GM23338 (cell line): ENCODE measurements around the gene PSKH1. TPM values are rescaled to one million over a fixed set of nuclear protein-coding genes. Genes with fewer than 3 reads are reported as not detected.

Source experiments
- ATAC-seq: fragments of 200-7000 bp; cut with Tn5 transposase; 3 replicates; pipeline ENCODE4 v1.9.1; 2020
- DNase-seq: peaks from one replicate; pipeline ENCODE4 v3.0.0-alpha.2; 2015; ENCODE audit warnings: low spot score
- H2AFZ ChIP-seq: fragments of 200-600 bp; sonication (generic); 2 replicates; pipeline ENCODE4 v1.8.0; 2016; ENCODE audit warnings: antibody characterized with exemption, mild to moderate bottlenecking, moderate library complexity
- H3F3A ChIP-seq: fragments of 200-600 bp; sonication (generic); replicated peaks from 2 replicates; pipeline ENCODE4 v1.8.0; 2017; ENCODE audit warnings: antibody characterized with exemption, mixed run types, low read depth
- H3K27ac ChIP-seq: fragments of 200-600 bp; sonication (generic); 2 replicates; pipeline ENCODE4 v1.6.1; 2016; ENCODE audit warnings: low read depth
- H3K27me3 ChIP-seq: fragments of 200-600 bp; sonication (generic); 2 replicates; pipeline ENCODE4 v1.8.0; 2016; ENCODE audit warnings: mild to moderate bottlenecking, mixed run types, moderate library complexity; ENCODE audit not compliant: insufficient read depth
- H3K36me3 ChIP-seq: fragments of 200-600 bp; sonication (generic); 2 replicates; pipeline ENCODE4 v1.8.0; 2016; ENCODE audit warnings: mild to moderate bottlenecking; ENCODE audit not compliant: insufficient read depth
- H3K4me1 ChIP-seq: fragments of 200-600 bp; sonication (generic); 2 replicates; pipeline ENCODE4 v1.8.0; 2016; ENCODE audit warnings: mild to moderate bottlenecking, moderate library complexity; ENCODE audit not compliant: insufficient read depth
- H3K4me2 ChIP-seq: fragments of 200-600 bp; sonication (generic); 2 replicates; pipeline ENCODE4 v1.7.1; 2017; ENCODE audit warnings: mixed run types
- H3K4me3 ChIP-seq: fragments of 200-600 bp; sonication (generic); 2 replicates; pipeline ENCODE4 v1.6.1; 2016; ENCODE audit warnings: mixed run types
- H3K79me2 ChIP-seq: fragments of 200-600 bp; sonication (generic); replicated peaks from 2 replicates; pipeline ENCODE4 v1.8.0; 2017; ENCODE audit warnings: mild to moderate bottlenecking; ENCODE audit not compliant: insufficient read depth
- H3K9me2 ChIP-seq: fragments of 200-600 bp; sonication (generic); 2 replicates; pipeline ENCODE4 v1.8.0; 2017; ENCODE audit not compliant: insufficient read depth
- H4K20me1 ChIP-seq: fragments of 200-600 bp; sonication (generic); replicated peaks from 2 replicates; pipeline ENCODE4 v1.8.0; 2017; ENCODE audit warnings: mild to moderate bottlenecking; ENCODE audit not compliant: insufficient read depth
- H3K27ac Mint-ChIP-seq: 2 replicates; pipeline ENCODE4 v1.8.0; 2020; ENCODE audit warnings: inconsistent platforms, mild to moderate bottlenecking, moderate library complexity, mixed read lengths
- H3K27me3 Mint-ChIP-seq: 3 replicates; pipeline ENCODE4 v1.8.0; 2022; ENCODE audit warnings: low read depth, mild to moderate bottlenecking, moderate library complexity, mixed read lengths, inconsistent platforms; ENCODE audit not compliant: insufficient read depth, poor library complexity
- H3K36me3 Mint-ChIP-seq: 3 replicates; pipeline ENCODE4 v1.8.0; 2021; ENCODE audit warnings: low read depth, mild to moderate bottlenecking, inconsistent platforms, moderate library complexity, mixed read lengths
- H3K4me1 Mint-ChIP-seq: 3 replicates; pipeline ENCODE4 v1.8.0; 2020; ENCODE audit warnings: mild to moderate bottlenecking, inconsistent platforms, mixed read lengths
- H3K4me3 Mint-ChIP-seq: 3 replicates; pipeline ENCODE4 v1.8.0; 2021; ENCODE audit warnings: moderate library complexity, mild to moderate bottlenecking, inconsistent platforms, mixed read lengths
- H3K9me3 Mint-ChIP-seq: 3 replicates; pipeline ENCODE4 v1.8.0; 2020; ENCODE audit warnings: moderate library complexity, mild to moderate bottlenecking, inconsistent platforms, mixed read lengths
- CTCF ChIP-seq, 2 experiments: fragments of 200-600 bp in 1 of 2; sonication (generic) in 1 of 2; conservative IDR thresholded peaks; 2 replicates each; pipeline versions ENCODE4 v1.5.1 to v1.6.1; 2016 to 2017; ENCODE audit warnings: antibody characterized with exemption in 2 of 2, low read depth in 2 of 2, mild to moderate bottlenecking in 2 of 2, moderate library complexity in 1 of 2
- EZH2phosphoT487 ChIP-seq: fragments of 200-600 bp; sonication (generic); IDR thresholded peaks from one replicate; pipeline ENCODE4 v1.8.1; 2018; ENCODE audit warnings: antibody characterized with exemption; ENCODE audit not compliant: unreplicated experiment
- NANOG ChIP-seq: IDR thresholded peaks from 2 replicates; pipeline ENCODE4 v1.6.1; 2016; ENCODE audit warnings: antibody characterized with exemption, borderline replicate concordance
- POLR2AphosphoS5 ChIP-seq: IDR thresholded peaks from 2 replicates; pipeline ENCODE4 v1.6.1; 2016; ENCODE audit warnings: antibody characterized with exemption, low read depth
- REST ChIP-seq: IDR thresholded peaks from one replicate; pipeline ENCODE4 v1.6.1; 2018; ENCODE audit warnings: antibody characterized with exemption; ENCODE audit not compliant: unreplicated experiment
- STAT1 ChIP-seq: IDR thresholded peaks from one replicate; pipeline ENCODE4 v1.6.1; 2016; ENCODE audit warnings: antibody characterized with exemption; ENCODE audit not compliant: unreplicated experiment
- ZNF462 ChIP-seq: fragments of 250-450 bp; sonication (Bioruptor Pico); IDR thresholded peaks from 2 replicates; pipeline ENCODE4 v1.5.0; 2020; ENCODE audit warnings: mild to moderate bottlenecking, moderate library complexity
- polyA plus RNA-seq: library from polyadenylated mRNA; unstranded; fragments of >200 nt; fragmentation: Nextera tagmentation; extraction: Ambion mirVana; gene quantifications from 2 replicates; pipeline ENCODE4 v1.2.1, GENCODE V29; 2016
- total RNA-seq: library from RNA; depleted of rRNA; stranded (reverse); fragments of >200 nt; shearing (Covaris generic); gene quantifications from 2 replicates; pipeline ENCODE4 v1.2.3, GENCODE V29; 2014

PSKH1 gene
- total and polyA plus RNA-seq, 2 experiments from 2014 or later: 14.3 to 23.9 TPM

- DNase-seq (peak; percentile 52), ATAC-seq (peak; percentile 20)
- Mint-ChIP-seq H3K9me3 (no peaks in the 10 kb centered on the region; the same call in 2 of the 3 replicates), H3K4me3 (peak overlapping the region; percentile 89), H3K27me3 (peaks cover 18% of the 10 kb centered on the region), H3K36me3 (peaks cover 12% of the 10 kb centered on the region), H3K4me1 (peaks cover 44% of the 10 kb centered on the region), H3K27ac (peak overlapping the region; percentile 53; the same call in 1 of the 2 replicates)
- H3K4me2 ChIP-seq: peak overlapping the region; percentile 99
- no peaks in the 10 kb centered on the region for H3K27me3 ChIP-seq
- H3K27ac ChIP-seq: peak overlapping the region; percentile 45; the same call in 1 of the 2 replicates
- H3K4me3 ChIP-seq: peak overlapping the region; percentile 91
- H4K20me1 ChIP-seq: peaks cover 25% of the 10 kb centered on the region
- 0 out of 2 replicates have a peak, but pooled peaks cover 22% of the 10 kb centered on the region for H3F3A ChIP-seq
- H3K79me2 ChIP-seq: peaks cover 42% of the 10 kb centered on the region
- H2AFZ ChIP-seq: no peak overlapping the region
- H3K4me1 ChIP-seq: peaks cover 38% of the 10 kb centered on the region
- H3K9me2 ChIP-seq: no peaks in the 10 kb centered on the region
- no peaks in the 10 kb centered on the region; the same call in 1 of the 2 replicates for H3K36me3 ChIP-seq
- no peak for TF ChIP-seq STAT1
- peak; percentile 43; the same call in 1 of the 2 replicates for TF ChIP-seq POLR2AphosphoS5
These were observed 73.6 kb downstream of the PSKH1 start for GRCh38 chr16:67966549-67967182.

GRCh38 chr16:67967183-67967957 lies 74.3 kb downstream of the PSKH1 start:
- Histone ChIP-seq H2AFZ (no peak overlapping the region; the same call in 1 of the 2 replicates), H3K4me2 (peak overlapping the region; percentile 99), H3K27ac (no peak overlapping the region), H3K4me3 (peak overlapping the region; percentile 91), H3K9me2 (no peaks in the 10 kb centered on the region), H3K4me1 (peaks cover 38% of the 10 kb centered on the region), H3K27me3 (no peaks in the 10 kb centered on the region), H3K36me3 (no peaks in the 10 kb centered on the region; the same call in 1 of the 2 replicates), H4K20me1 (peaks cover 22% of the 10 kb centered on the region), H3F3A (0 out of 2 replicates have a peak, but pooled peaks cover 22% of the 10 kb centered on the region), H3K79me2 (peaks cover 42% of the 10 kb centered on the region)
- no peaks in the 10 kb centered on the region; the same call in 2 of the 3 replicates for H3K9me3 Mint-ChIP-seq
- peak; percentile 2 for ATAC-seq
- H3K27me3 Mint-ChIP-seq: peaks cover 19% of the 10 kb centered on the region
- H3K27ac Mint-ChIP-seq: peak overlapping the region; percentile 57; the same call in 1 of the 2 replicates
- DNase-seq: no peak
- peaks cover 8% of the 10 kb centered on the region for H3K36me3 Mint-ChIP-seq
- peak overlapping the region; percentile 89 for H3K4me3 Mint-ChIP-seq
- H3K4me1 Mint-ChIP-seq: peaks cover 44% of the 10 kb centered on the region
- TF ChIP-seq NANOG (no peak), ZNF462 (CRISPR knock-in tag) (no peak), EZH2phosphoT487 (no peak), REST (no peak), CTCF (conservative IDR thresholded peaks at IDR 0.05; ENCODE audit: low read depth in 2 of 2) (no peak)
